ENCODE measurements around the gene CEACAM21. TPM values are rescaled to one million over a fixed set of nuclear protein-coding genes. Genes with fewer than 3 reads are reported as not detected.

The CEACAM21 gene
- polyA plus RNA-seq, 2 of the 4 experiments (the other 2 are of a cell fraction), result not detected

GRCh38 chr19:41617941-41618730 lies 42.2 kb downstream of the CEACAM21 start:
- FAIRE-seq (peak; percentile 18), ATAC-seq (no peak), DNase-seq (ENCODE audit: low read depth in 1 of 2, low spot score in 1 of 2) (no peak)
- H3K27ac ChIP-seq, result no peak overlapping the region
- CTCF ChIA-PET, result interaction anchor here (0.6 to 7.1 kb wide), 6 partner anchors 21 to 137 kb away, joined by 3 to 81 read pairs (median 3); partner anchors contain the start of gene CEACAM6
- 11% methylated on average over 9 of the region's 9 CpGs for WGBS (ENCODE audit: missing lambda C conversion rate)
- H3K4me3 ChIP-seq, result no peak overlapping the region
- no peaks in the 10 kb centered on the region for H3K9me3 ChIP-seq
- TF ChIP-seq ESRRA (IDR thresholded peaks at IDR 0.05; ENCODE audit: borderline replicate concordance, low read length) (no peak), TFCP2L1 (CRISPR knock-in tag; IDR thresholded peaks at IDR 0.05) (no peak), HMGXB4 (CRISPR knock-in tag; IDR thresholded peaks at IDR 0.05; ENCODE audit: borderline replicate concordance) (no peak), EHF (CRISPR knock-in tag; IDR thresholded peaks at IDR 0.05) (no peak), MAX (IDR thresholded peaks at IDR 0.05) (no peak), CBX2 (IDR thresholded peaks at IDR 0.05; ENCODE audit: borderline replicate concordance, low read depth) (no peak), POLR2AphosphoS2 (conservative IDR thresholded peaks at IDR 0.05; ENCODE audit: low read length) (no peak), ZNF302 (CRISPR knock-in tag; IDR thresholded peaks at IDR 0.05) (no peak)
- POLR2A ChIA-PET, result no interaction called here
- no peak overlapping the region for H3K4me2 ChIP-seq
- H3K4me1 ChIP-seq, result no peaks in the 10 kb centered on the region

- FAIRE-seq (no peak), DNase-seq (ENCODE audit: low read depth in 1 of 2, low spot score in 1 of 2) (no peak), ATAC-seq (no peak)
- WGBS (ENCODE audit: missing lambda C conversion rate), result 2% methylated on average over 7 of the region's 7 CpGs
- Histone ChIP-seq H3K9me3 (no peaks in the 10 kb centered on the region), H3K27ac (no peak overlapping the region), H3K4me1 (no peaks in the 10 kb centered on the region), H3K4me3 (no peak overlapping the region), H3K4me2 (no peak overlapping the region)
- POLR2A ChIA-PET, result no interaction called here
- CTCF ChIA-PET, result interaction anchor here (0.9 to 1.5 kb wide), 5 partner anchors 16 to 170 kb away, joined by 3 to 8 read pairs (median 4); no protein-coding TSS in a partner anchor
- TF ChIP-seq ATOH8 (CRISPR knock-in tag; IDR thresholded peaks at IDR 0.05; ENCODE audit: low read depth) (no peak), PHF8 (IDR thresholded peaks at IDR 0.05; ENCODE audit: borderline replicate concordance, low read depth) (no peak), MAZ (IDR thresholded peaks at IDR 0.05; ENCODE audit: borderline replicate concordance, low read depth, low read length) (no peak), RARB (CRISPR knock-in tag; IDR thresholded peaks at IDR 0.05) (no peak), CBX2 (IDR thresholded peaks at IDR 0.05; ENCODE audit: borderline replicate concordance, low read depth) (no peak), NPAS2 (CRISPR knock-in tag; IDR thresholded peaks at IDR 0.05; ENCODE audit: borderline replicate concordance) (no peak)
Observed at GRCh38 chr19:41619018-41619556, 43.1 kb downstream of the CEACAM21 start.

GRCh38 chr19:41620171-41620570 lies 44.2 kb downstream of the CEACAM21 start:
- no peak for FAIRE-seq
- CTCF ChIA-PET, result interaction anchor here (1.1 to 1.5 kb wide), 4 partner anchors 17 to 171 kb away, joined by 3 to 8 read pairs (median 4); no protein-coding TSS in a partner anchor
- DNase-seq (ENCODE audit: low read depth in 1 of 2, low spot score in 1 of 2), result no peak
- Histone ChIP-seq H3K4me1 (no peaks in the 10 kb centered on the region), H3K4me2 (no peak overlapping the region), H3K27ac (no peak overlapping the region), H3K9me3 (no peaks in the 10 kb centered on the region), H3K4me3 (no peak overlapping the region)
- POLR2A ChIA-PET, result no interaction called here
- WGBS (ENCODE audit: missing lambda C conversion rate), result 2% methylated on average over 5 of the region's 5 CpGs
- no peak for ATAC-seq
- TF ChIP-seq CTCF (IDR thresholded peaks at IDR 0.05) (no peak), PBX3 (IDR thresholded peaks at IDR 0.05) (no peak), HES2 (IDR thresholded peaks at IDR 0.05) (no peak), SMC3 (IDR thresholded peaks at IDR 0.05) (no peak), RNF2 (IDR thresholded peaks at IDR 0.05; ENCODE audit: borderline replicate concordance, low read depth) (no peak), NR3C1 (IDR thresholded peaks at IDR 0.05) (no peak), ATOH8 (CRISPR knock-in tag; IDR thresholded peaks at IDR 0.05; ENCODE audit: low read depth) (no peak), CEBPB (IDR thresholded peaks at IDR 0.05) (no peak), HEYL (CRISPR knock-in tag; IDR thresholded peaks at IDR 0.05) (no peak), GATA3 (IDR thresholded peaks at IDR 0.05; ENCODE audit: borderline replicate concordance) (no peak), USF2 (IDR thresholded peaks at IDR 0.05) (no peak), CBX8 (IDR thresholded peaks at IDR 0.05) (no peak)

All from A549 (cell line).